Measurements from ENCODE around the gene MAP1LC3A.

DNA sequence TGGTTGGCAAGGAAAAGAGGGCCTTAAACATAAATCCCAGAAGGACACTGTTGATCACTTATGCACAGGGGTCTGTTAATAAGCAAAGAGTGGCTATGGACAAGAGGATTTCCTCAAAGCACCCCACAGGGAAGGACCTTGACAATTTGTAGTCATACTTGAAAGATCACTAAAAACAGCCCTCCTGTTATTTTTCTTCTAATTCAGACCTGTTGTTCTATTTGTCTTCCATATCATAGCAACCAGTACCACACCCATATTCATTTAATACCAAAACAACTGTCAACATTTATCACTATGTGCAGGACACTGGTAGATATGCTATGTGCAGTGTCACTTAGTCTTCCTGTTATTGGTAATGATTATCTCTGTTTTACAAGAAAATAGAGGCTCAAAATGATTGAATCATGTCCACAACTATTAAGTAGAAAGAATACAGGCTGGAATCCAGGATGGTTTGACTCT is 45.5 kb upstream of the MAP1LC3A start:
- TF ChIP-seq, protein P1, sequence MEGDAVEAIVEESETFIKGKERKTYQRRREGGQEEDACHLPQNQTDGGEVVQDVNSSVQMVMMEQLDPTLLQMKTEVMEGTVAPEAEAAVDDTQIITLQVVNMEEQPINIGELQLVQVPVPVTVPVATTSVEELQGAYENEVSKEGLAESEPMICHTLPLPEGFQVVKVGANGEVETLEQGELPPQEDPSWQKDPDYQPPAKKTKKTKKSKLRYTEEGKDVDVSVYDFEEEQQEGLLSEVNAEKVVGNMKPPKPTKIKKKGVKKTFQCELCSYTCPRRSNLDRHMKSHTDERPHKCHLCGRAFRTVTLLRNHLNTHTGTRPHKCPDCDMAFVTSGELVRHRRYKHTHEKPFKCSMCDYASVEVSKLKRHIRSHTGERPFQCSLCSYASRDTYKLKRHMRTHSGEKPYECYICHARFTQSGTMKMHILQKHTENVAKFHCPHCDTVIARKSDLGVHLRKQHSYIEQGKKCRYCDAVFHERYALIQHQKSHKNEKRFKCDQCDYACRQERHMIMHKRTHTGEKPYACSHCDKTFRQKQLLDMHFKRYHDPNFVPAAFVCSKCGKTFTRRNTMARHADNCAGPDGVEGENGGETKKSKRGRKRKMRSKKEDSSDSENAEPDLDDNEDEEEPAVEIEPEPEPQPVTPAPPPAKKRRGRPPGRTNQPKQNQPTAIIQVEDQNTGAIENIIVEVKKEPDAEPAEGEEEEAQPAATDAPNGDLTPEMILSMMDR (conservative IDR thresholded peaks at IDR 0.05; ENCODE audit: low read length) = no peak
- TF ChIP-seq EZH2phosphoT487 (IDR thresholded peaks at IDR 0.05; ENCODE audit: borderline replicate concordance, low read depth, low read length) = no peak
